A549 (cell line): ENCODE results near the gene MLLT10.

ENCODE experiments used
- CHD4 ChIP-seq: fragments of 200-600 bp; sonication (generic); IDR thresholded peaks from 2 replicates; pipeline ENCODE4 v1.6.1; 2016; ENCODE audit warnings: antibody characterized with exemption, mild to moderate bottlenecking, borderline replicate concordance
- CTCF ChIP-seq: fragments of >200 bp; sonication (Bioruptor Twin); formaldehyde crosslinking; IDR thresholded peaks from 3 replicates; pipeline ENCODE4 v1.5.1; 2016
- KDM1A ChIP-seq: fragments of 200-600 bp; sonication (generic); IDR thresholded peaks from 2 replicates; pipeline ENCODE4 v1.6.1; 2016; ENCODE audit warnings: low read depth, mild to moderate bottlenecking
- TF ChIP-seq, protein P1 (sequence below): IDR thresholded peaks from 2 replicates; pipeline ENCODE4 v1.6.1; 2012

- TF ChIP-seq CHD4 (no peak), CTCF (no peak), KDM1A (no peak)
- TF ChIP-seq, protein P1, sequence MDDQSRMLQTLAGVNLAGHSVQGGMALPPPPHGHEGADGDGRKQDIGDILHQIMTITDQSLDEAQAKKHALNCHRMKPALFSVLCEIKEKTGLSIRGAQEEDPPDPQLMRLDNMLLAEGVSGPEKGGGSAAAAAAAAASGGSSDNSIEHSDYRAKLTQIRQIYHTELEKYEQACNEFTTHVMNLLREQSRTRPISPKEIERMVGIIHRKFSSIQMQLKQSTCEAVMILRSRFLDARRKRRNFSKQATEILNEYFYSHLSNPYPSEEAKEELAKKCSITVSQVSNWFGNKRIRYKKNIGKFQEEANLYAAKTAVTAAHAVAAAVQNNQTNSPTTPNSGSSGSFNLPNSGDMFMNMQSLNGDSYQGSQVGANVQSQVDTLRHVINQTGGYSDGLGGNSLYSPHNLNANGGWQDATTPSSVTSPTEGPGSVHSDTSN = no peak
Observed at GRCh38 chr10:21488957-21489446, 45.0 kb upstream of the MLLT10 start.
